Heart right ventricle (tissue), 16 donors: ENCODE results near the gene PCBP1. TPM values are rescaled to one million over a fixed set of nuclear protein-coding genes. Genes with fewer than 3 reads are reported as not detected.

ENCODE experiments used
- ATAC-seq, 8 donors: fragments of 200-7000 bp; cut with Tn5 transposase; one replicate each; pipeline ENCODE4 v1.9.1; 2020; ENCODE audit warnings: mild to moderate bottlenecking in 8 of 8, moderate library complexity in 8 of 8, moderate number of reproducible peaks in 1 of 8
- DNase-seq, 2 donors: peaks; one replicate each; pipeline ENCODE4 v3.0.0-alpha.2; 2020
- H3K27ac ChIP-seq, 10 donors: fragments of 200-600 bp; sonication (generic) in 2 of 10; one replicate each; pipeline versions ENCODE4 v1.5.0 to v1.8.0; 2020 to 2022; ENCODE audit warnings: mild to moderate bottlenecking in 3 of 10
- H3K27me3 ChIP-seq, 7 donors: fragments of 200-600 bp; one replicate each; pipeline ENCODE4 v1.8.0; 2021 to 2022; ENCODE audit warnings: mild to moderate bottlenecking in 2 of 7
- H3K36me3 ChIP-seq, 9 donors: fragments of 200-600 bp; sonication (generic) in 1 of 9; one replicate each; pipeline versions ENCODE4 v1.5.0 to v1.8.0; 2020 to 2022; ENCODE audit warnings: mild to moderate bottlenecking in 2 of 9
- H3K4me1 ChIP-seq, 9 donors: fragments of 200-600 bp; sonication (generic) in 1 of 9; one replicate each; pipeline versions ENCODE4 v1.5.0 to v1.8.0; 2020 to 2022; ENCODE audit warnings: mild to moderate bottlenecking in 4 of 9
- H3K4me3 ChIP-seq, 10 donors: fragments of 200-600 bp; sonication (generic) in 2 of 10; one replicate each; pipeline versions ENCODE4 v1.5.0 to v1.8.0; 2020 to 2022; ENCODE audit warnings: mild to moderate bottlenecking in 7 of 10, moderate library complexity in 2 of 10
- H3K9me3 ChIP-seq, 11 donors: fragments of 200-600 bp in 10 of 11; sonication (generic) in 2 of 11; one replicate each; pipeline versions ENCODE4 v1.5.0 to v1.8.0; 2013 to 2022; ENCODE audit warnings: mild to moderate bottlenecking in 2 of 11, control low read depth in 1 of 11, moderate library complexity in 1 of 11
- WGBS, 2 donors: extraction: QIAGEN DNeasy Blood & Tissue Kit; methylation state at CpG; one replicate each; pipeline ENCODE4 v1.1.7; 2013; ENCODE audit warnings: inconsistent platforms in 1 of 2; 5-methylcytosine and 5-hydroxymethylcytosine counted together
- intact Hi-C, 10 donors: fragments of 100-400 bp; cut with DNase I; formaldehyde crosslinking; loops; one replicate each; pipeline versions ENCODE4 v1.11.1 to v1.14.2; 2022
- polyA plus RNA-seq, 2 donors: library from polyadenylated mRNA; stranded (reverse); fragments of 200-250 nt; gene quantifications; one replicate each; pipeline ENCODE4 v1.2.3, GENCODE V29; 2013
- total RNA-seq, 10 donors: library from RNA; stranded (reverse); fragmentation: NEBNext Ultra II Directional in 3 of 10; extraction: Animal tissue kit (Norgen Biotek cat#: 25700) in 3 of 10; gene quantifications; one replicate each; pipeline versions ENCODE4 v1.2.1 to v1.2.4, GENCODE V29; 2021 to 2023
- TF ChIP-seq, protein P1 (sequence below), 9 donors: fragments of 200-600 bp; sonication (generic) in 2 of 9; IDR thresholded peaks; one replicate each; pipeline versions ENCODE4 v1.5.0 to v1.8.0; 2021 to 2022; ENCODE audit warnings: antibody characterized with exemption in 9 of 9, mild to moderate bottlenecking in 5 of 9, moderate library complexity in 1 of 9
- donor health status: Arrhythmogenic right ventricular cardiomyopathy.
- donor health status: ischemic (EF 13 %, LVEDD 7.1; RV severe dilation, severe dysfunction).
- donor health status: healthy with polysubstance abuse.
- donor health status: DM: no; HTN: yes; CAD: no.
- donor health status: DM: no; HTN: no; CAD: no.
- donor health status: ischemic (EF 25% LVEDD 6.9; RV normal size, moderate dysfunction).
- donor health status: ischemic (EF 25% LVEDD 5.7; RV mildly dilated, moderate dysfunction).
- donor health status: healthy.
- donor health status: DM: yes; HTN: yes; CAD: no.
- donor health status: Ischemic cardiomyopathy.
- donor health status: ischemic (EF 35%, LVEDD 5.7; RV mildly dilated, moderate dysfunction).
- donor health status: nonischemic (EF 11% LVEDD 7.7; RV severe dilation, severe dysfunction).
- donor health status: DM: yes; HTN: yes; CAD: no.
- donor health status: PGD.
- donor health status: ischemic (EF 29% LVEDD 5.4; RV normal size, mild dysfunction).
- donor health status: nonischemic (EF 23%, LVEDD 6.1; RV moderate dilation, normal function).

PCBP1 gene
- total and polyA plus RNA-seq, 12 donors, result 197 to 288 (median 224) TPM

GRCh38 chr2:70113359-70114070 is 26.2 kb downstream of the PCBP1 start:
- H3K4me3 ChIP-seq, result no peak overlapping the region
- H3K27ac ChIP-seq, result no peak overlapping the region
- TF ChIP-seq, protein P1, sequence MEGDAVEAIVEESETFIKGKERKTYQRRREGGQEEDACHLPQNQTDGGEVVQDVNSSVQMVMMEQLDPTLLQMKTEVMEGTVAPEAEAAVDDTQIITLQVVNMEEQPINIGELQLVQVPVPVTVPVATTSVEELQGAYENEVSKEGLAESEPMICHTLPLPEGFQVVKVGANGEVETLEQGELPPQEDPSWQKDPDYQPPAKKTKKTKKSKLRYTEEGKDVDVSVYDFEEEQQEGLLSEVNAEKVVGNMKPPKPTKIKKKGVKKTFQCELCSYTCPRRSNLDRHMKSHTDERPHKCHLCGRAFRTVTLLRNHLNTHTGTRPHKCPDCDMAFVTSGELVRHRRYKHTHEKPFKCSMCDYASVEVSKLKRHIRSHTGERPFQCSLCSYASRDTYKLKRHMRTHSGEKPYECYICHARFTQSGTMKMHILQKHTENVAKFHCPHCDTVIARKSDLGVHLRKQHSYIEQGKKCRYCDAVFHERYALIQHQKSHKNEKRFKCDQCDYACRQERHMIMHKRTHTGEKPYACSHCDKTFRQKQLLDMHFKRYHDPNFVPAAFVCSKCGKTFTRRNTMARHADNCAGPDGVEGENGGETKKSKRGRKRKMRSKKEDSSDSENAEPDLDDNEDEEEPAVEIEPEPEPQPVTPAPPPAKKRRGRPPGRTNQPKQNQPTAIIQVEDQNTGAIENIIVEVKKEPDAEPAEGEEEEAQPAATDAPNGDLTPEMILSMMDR (IDR thresholded peaks at IDR 0.05), result no peak
- intact Hi-C loops, result no loop called here
- DNase-seq (no peak), ATAC-seq (no peak)
- H3K9me3 ChIP-seq, result no peaks in the 10 kb centered on the region
- peaks cover 2 to 68% (median 40%) of the 10 kb centered on the region in 9 donors for H3K4me1 ChIP-seq
- 78 to 82% methylated on average over 4 of the region's 4 CpGs for WGBS, 2 donors
- H3K27me3 ChIP-seq, result no peaks in the 10 kb centered on the region
- no peaks in the 10 kb centered on the region for H3K36me3 ChIP-seq

- Histone ChIP-seq H3K27me3 (no peaks in the 10 kb centered on the region), H3K36me3 (no peaks in the 10 kb centered on the region), H3K9me3 (no peaks in the 10 kb centered on the region), H3K4me1 (peaks cover 2 to 65% (median 44%) of the 10 kb centered on the region in 9 donors), H3K4me3 (peak overlapping the region in 1 of 10 donors; percentile 2), H3K27ac (peak overlapping the region; percentile 4 to 88 (median 76))
- ATAC-seq, result peak; percentile 55 to 82 (median 70)
- intact Hi-C loops, result no loop called here
- peak in 1 of 2 donors; percentile 38 for DNase-seq
- TF ChIP-seq, protein P1 (IDR thresholded peaks at IDR 0.05), result no peak
- WGBS, 2 donors, result 59% methylated on average over 8 of the region's 8 CpGs
Measured at GRCh38 chr2:70115646-70116442, 28.6 kb downstream of the PCBP1 start.

GRCh38 chr2:70116936-70117552 is 29.8 kb downstream of the PCBP1 start:
- 64 to 71% methylated on average over 2 of the region's 2 CpGs for WGBS, 2 donors
- TF ChIP-seq, protein P1 (IDR thresholded peaks at IDR 0.05), result no peak
- H3K9me3 ChIP-seq, result no peaks in the 10 kb centered on the region
- DNase-seq (no peak), ATAC-seq (no peak)
- intact Hi-C loops, result no loop called here
- no peaks in the 10 kb centered on the region for H3K27me3 ChIP-seq
- no peaks in the 10 kb centered on the region for H3K36me3 ChIP-seq
- peaks cover 2 to 62% (median 38%) of the 10 kb centered on the region in 9 donors for H3K4me1 ChIP-seq
- no peak overlapping the region for H3K4me3 ChIP-seq
- H3K27ac ChIP-seq, result peak overlapping the region in 7 of 10 donors; percentile 9 to 88 (median 69)

- peak in 2 of 8 donors; percentile 9 to 19 for ATAC-seq
- H3K27me3 ChIP-seq, result no peaks in the 10 kb centered on the region
- WGBS, 2 donors, result 43 to 48% methylated on average over 4 of the region's 4 CpGs
- intact Hi-C loops, result no loop called here
- H3K9me3 ChIP-seq, result no peaks in the 10 kb centered on the region
- no peaks in the 10 kb centered on the region for H3K36me3 ChIP-seq
- no peak for DNase-seq
- peaks cover 8 to 71% (median 43%) of the 10 kb centered on the region in 9 donors for H3K4me1 ChIP-seq
- TF ChIP-seq, protein P1 (IDR thresholded peaks at IDR 0.05), result no peak
- no peak overlapping the region for H3K4me3 ChIP-seq
- H3K27ac ChIP-seq, result peak overlapping the region in 9 of 10 donors; percentile 5 to 88 (median 61)
Measured at GRCh38 chr2:70118798-70119454, 31.6 kb downstream of the PCBP1 start.
